ENCODE measurements around the gene FOXP2. TPM values are rescaled to one million over a fixed set of nuclear protein-coding genes. Genes with fewer than 3 reads are reported as not detected.

FOXP2 gene
- total RNA-seq, 1 donor from 2014 or later = 1.1 TPM

DNA sequence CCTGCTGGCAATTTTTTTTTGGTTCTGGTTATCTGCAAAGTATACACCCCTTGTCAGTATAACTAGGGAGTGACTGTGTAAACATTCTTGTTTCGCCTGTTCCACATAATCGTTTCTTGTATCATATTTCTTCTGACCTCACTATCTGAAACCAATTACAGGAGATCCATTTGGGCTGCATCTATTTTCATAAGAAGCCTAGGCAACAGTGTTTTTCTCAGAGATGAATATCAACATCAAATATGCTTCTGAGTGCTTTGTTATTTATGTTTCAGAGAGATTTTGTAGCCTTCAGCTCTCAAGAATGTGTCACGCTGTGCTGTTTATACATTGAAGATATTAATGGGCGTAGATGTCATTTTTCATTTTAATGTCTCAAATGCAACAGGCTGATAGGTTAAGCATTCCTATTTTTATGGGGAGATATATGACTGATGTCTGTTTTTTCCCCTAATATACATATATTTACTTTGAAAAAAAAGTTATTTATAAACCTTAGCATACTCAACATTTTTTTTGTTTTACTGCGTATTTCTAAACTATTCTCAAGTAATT lies 115.5 kb downstream of the FOXP2 start:
- Histone ChIP-seq H3K4me2 (no peak overlapping the region), H3F3A (ENCODE audit: low read depth) (no peaks in the 10 kb centered on the region), H3K9me3 (ENCODE audit: low read depth) (no peaks in the 10 kb centered on the region), H3K4me3 (no peak overlapping the region), H3K9ac (no peak overlapping the region), H3K79me2 (ENCODE audit: low read depth) (no peaks in the 10 kb centered on the region), H3K27me3 (no peaks in the 10 kb centered on the region), H3K36me3 (no peaks in the 10 kb centered on the region), H4K20me1 (ENCODE audit: low read depth) (no peaks in the 10 kb centered on the region), H3K4me1 (no peaks in the 10 kb centered on the region), H3K27ac (no peak overlapping the region), H2AFZ (replicated peaks) (no peak overlapping the region)
- TF ChIP-seq EZH2phosphoT487 (IDR thresholded peaks at IDR 0.05) = no peak
- TF ChIP-seq EZH2 (IDR thresholded peaks at IDR 0.05) = no peak
- TF ChIP-seq, protein P1, sequence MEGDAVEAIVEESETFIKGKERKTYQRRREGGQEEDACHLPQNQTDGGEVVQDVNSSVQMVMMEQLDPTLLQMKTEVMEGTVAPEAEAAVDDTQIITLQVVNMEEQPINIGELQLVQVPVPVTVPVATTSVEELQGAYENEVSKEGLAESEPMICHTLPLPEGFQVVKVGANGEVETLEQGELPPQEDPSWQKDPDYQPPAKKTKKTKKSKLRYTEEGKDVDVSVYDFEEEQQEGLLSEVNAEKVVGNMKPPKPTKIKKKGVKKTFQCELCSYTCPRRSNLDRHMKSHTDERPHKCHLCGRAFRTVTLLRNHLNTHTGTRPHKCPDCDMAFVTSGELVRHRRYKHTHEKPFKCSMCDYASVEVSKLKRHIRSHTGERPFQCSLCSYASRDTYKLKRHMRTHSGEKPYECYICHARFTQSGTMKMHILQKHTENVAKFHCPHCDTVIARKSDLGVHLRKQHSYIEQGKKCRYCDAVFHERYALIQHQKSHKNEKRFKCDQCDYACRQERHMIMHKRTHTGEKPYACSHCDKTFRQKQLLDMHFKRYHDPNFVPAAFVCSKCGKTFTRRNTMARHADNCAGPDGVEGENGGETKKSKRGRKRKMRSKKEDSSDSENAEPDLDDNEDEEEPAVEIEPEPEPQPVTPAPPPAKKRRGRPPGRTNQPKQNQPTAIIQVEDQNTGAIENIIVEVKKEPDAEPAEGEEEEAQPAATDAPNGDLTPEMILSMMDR (IDR thresholded peaks at IDR 0.05) = no peak
- DNase-seq (ENCODE audit: low spot score) = no peak
- Mint-ChIP-seq H3K27ac (no peak overlapping the region), H3K4me1 (peaks cover 21% of the 10 kb centered on the region), H3K4me3 (no peak overlapping the region), H3K9me3 (no peaks in the 10 kb centered on the region), H3K27me3 (ENCODE audit: insufficient read depth, low read depth) (no peaks in the 10 kb centered on the region), H3K36me3 (no peaks in the 10 kb centered on the region)

DNA sequence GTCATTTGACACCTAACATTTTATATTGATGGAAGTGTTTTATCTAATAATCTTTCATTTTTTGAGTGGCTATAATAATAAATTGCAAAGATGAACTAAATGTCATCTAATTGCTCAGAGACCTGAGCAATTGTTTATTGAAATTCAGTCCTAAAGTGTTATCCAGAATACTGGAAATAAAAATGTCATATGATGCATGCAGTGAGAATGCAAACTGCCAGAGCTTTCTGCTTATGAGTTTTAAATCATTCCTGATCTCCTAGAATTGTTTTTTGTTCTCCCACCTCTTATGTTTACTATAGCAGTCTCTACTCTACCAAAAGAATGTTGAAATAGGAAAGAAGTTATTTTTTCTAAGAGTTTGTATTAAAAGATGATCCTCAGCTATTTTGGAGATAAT lies 116.7 kb downstream of the FOXP2 start:
- H4K20me1 ChIP-seq (ENCODE audit: low read depth) = no peaks in the 10 kb centered on the region
- H3F3A ChIP-seq (ENCODE audit: low read depth) = no peaks in the 10 kb centered on the region
- TF ChIP-seq, protein P1 (IDR thresholded peaks at IDR 0.05) = no peak
- Mint-ChIP-seq H3K4me3 (no peak overlapping the region), H3K9me3 (no peaks in the 10 kb centered on the region), H3K36me3 (no peaks in the 10 kb centered on the region), H3K27me3 (ENCODE audit: insufficient read depth, low read depth) (no peaks in the 10 kb centered on the region), H3K4me1 (peaks cover 31% of the 10 kb centered on the region), H3K27ac (no peak overlapping the region)
- H3K9me3 ChIP-seq (ENCODE audit: low read depth) = no peaks in the 10 kb centered on the region
- H3K79me2 ChIP-seq (ENCODE audit: low read depth) = no peaks in the 10 kb centered on the region
- no peaks in the 10 kb centered on the region for H3K36me3 ChIP-seq
- H3K27me3 ChIP-seq = no peaks in the 10 kb centered on the region
- H3K9ac ChIP-seq = no peak overlapping the region
- H3K4me3 ChIP-seq = no peak overlapping the region
- H3K4me1 ChIP-seq = no peaks in the 10 kb centered on the region
- H2AFZ ChIP-seq (replicated peaks) = no peak overlapping the region
- no peak overlapping the region for H3K27ac ChIP-seq
- no peak overlapping the region for H3K4me2 ChIP-seq
- DNase-seq (ENCODE audit: low spot score) = no peak

DNA sequence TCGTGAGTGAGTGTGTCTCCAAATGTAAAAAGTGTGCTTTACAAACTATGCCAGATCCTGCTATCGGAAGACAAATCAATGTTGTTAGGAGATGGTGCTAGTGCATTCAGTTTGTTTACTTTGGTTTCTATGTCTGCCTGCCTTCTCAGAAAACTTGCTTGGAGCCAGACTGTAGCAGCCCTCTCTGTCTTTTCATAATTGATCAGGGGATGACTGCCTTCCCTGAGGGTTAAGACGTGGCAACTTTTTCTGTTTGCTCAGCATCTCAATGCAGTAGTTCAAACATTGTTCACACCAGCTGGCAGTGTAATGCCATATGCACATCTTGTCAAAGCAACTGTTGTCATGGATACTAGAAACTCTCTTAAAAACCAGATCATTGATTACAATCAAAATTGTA lies 118.5 kb downstream of the FOXP2 start:
- no peak overlapping the region for H3K4me2 ChIP-seq
- H4K20me1 ChIP-seq (ENCODE audit: low read depth) = no peaks in the 10 kb centered on the region
- no peaks in the 10 kb centered on the region for H3K4me1 ChIP-seq
- no peaks in the 10 kb centered on the region for H3K9me3 ChIP-seq (ENCODE audit: low read depth)
- no peaks in the 10 kb centered on the region for H3K36me3 ChIP-seq
- peaks cover 35% of the 10 kb centered on the region for H3K4me1 Mint-ChIP-seq
- no peak overlapping the region for H3K9ac ChIP-seq
- peak overlapping the region; percentile 32 for H3K27ac Mint-ChIP-seq
- H3K27me3 Mint-ChIP-seq (ENCODE audit: insufficient read depth, low read depth) = no peaks in the 10 kb centered on the region
- TF ChIP-seq EZH2 (IDR thresholded peaks at IDR 0.05) = no peak
- TF ChIP-seq, protein P1 (IDR thresholded peaks at IDR 0.05) = no peak
- TF ChIP-seq EZH2phosphoT487 (IDR thresholded peaks at IDR 0.05) = no peak
- H3K36me3 Mint-ChIP-seq = no peaks in the 10 kb centered on the region
- no peaks in the 10 kb centered on the region for H3F3A ChIP-seq (ENCODE audit: low read depth)
- H3K4me3 Mint-ChIP-seq = no peak overlapping the region
- no peak overlapping the region for H3K27ac ChIP-seq
- no peak overlapping the region for H3K4me3 ChIP-seq
- no peaks in the 10 kb centered on the region for H3K27me3 ChIP-seq
- no peaks in the 10 kb centered on the region for H3K9me3 Mint-ChIP-seq
- DNase-seq (ENCODE audit: low spot score) = peak; percentile 3
- peak overlapping the region; percentile 58 for H2AFZ ChIP-seq (replicated peaks)
- H3K79me2 ChIP-seq (ENCODE audit: low read depth) = no peaks in the 10 kb centered on the region
